ENCODE data around the gene PI4KB.

GRCh38 chr1:151346082-151346768 lies 19.0 kb upstream of the PI4KB start:
- TF ChIP-seq CTCF (conservative IDR thresholded peaks at IDR 0.05; ENCODE audit: low read depth, low read length) (no peak), ELK1 (IDR thresholded peaks at IDR 0.05; ENCODE audit: borderline replicate concordance, low read depth, low read length) (no peak), POLR2A (IDR thresholded peaks at IDR 0.05; ENCODE audit: low read depth, low read length) (no peak), RAD21 (IDR thresholded peaks at IDR 0.05; ENCODE audit: low read length) (no peak), MAZ (IDR thresholded peaks at IDR 0.05; ENCODE audit: borderline replicate concordance, low read depth, low read length) (no peak), USF2 (IDR thresholded peaks at IDR 0.05; ENCODE audit: low read depth, low read length) (no peak), CHD1 (IDR thresholded peaks at IDR 0.05; ENCODE audit: low read depth, low read length) (no peak)

Data from IMR-90 (cell line).